Glomerular visceral epithelial cell (primary cell): ENCODE results near the gene KAZN.

Experiments used
- DNase-seq: peaks from one replicate; pipeline ENCODE4 v3.0.0-alpha.2; 2016; ENCODE audit errors: extremely low spot score

Gene KAZN

GRCh38 chr1:14794136-14794768, 195.8 kb downstream of the KAZN start:
- no peak for DNase-seq

GRCh38 chr1:14794906-14795305, 196.4 kb downstream of the KAZN start:
- no peak for DNase-seq

- DNase-seq, result no peak
Measured at GRCh38 chr1:14795589-14795988, 197.1 kb downstream of the KAZN start.

- DNase-seq, result no peak
Measured at GRCh38 chr1:14800014-14800413, 201.5 kb downstream of the KAZN start.

- DNase-seq, result no peak
Measured at GRCh38 chr1:14800500-14801076, 202.1 kb downstream of the KAZN start.

GRCh38 chr1:14803002-14803789, 204.7 kb downstream of the KAZN start:
- no peak for DNase-seq

GRCh38 chr1:14804626-14805025, 206.1 kb downstream of the KAZN start:
- DNase-seq, result peak; percentile 6

- no peak for DNase-seq
Measured at GRCh38 chr1:14806772-14807171, 208.3 kb downstream of the KAZN start.

- DNase-seq, result no peak
Measured at GRCh38 chr1:14808768-14809167, 210.3 kb downstream of the KAZN start.

- no peak for DNase-seq
Measured at GRCh38 chr1:14809191-14809981, 210.9 kb downstream of the KAZN start.

GRCh38 chr1:14810595-14811361, 212.3 kb downstream of the KAZN start:
- no peak for DNase-seq

- no peak for DNase-seq
Measured at GRCh38 chr1:14811573-14811972, 213.1 kb downstream of the KAZN start.

GRCh38 chr1:14812189-14812588, 213.7 kb downstream of the KAZN start:
- no peak for DNase-seq

- DNase-seq, result peak; percentile 14
Measured at GRCh38 chr1:14815175-14815877, 216.8 kb downstream of the KAZN start.

GRCh38 chr1:14817223-14818170, 219.0 kb downstream of the KAZN start:
- no peak for DNase-seq

- DNase-seq, result no peak
Measured at GRCh38 chr1:14820295-14821085, 222.0 kb downstream of the KAZN start.

- DNase-seq, result no peak
Measured at GRCh38 chr1:14822493-14822892, 224.0 kb downstream of the KAZN start.

- DNase-seq, result no peak
Measured at GRCh38 chr1:14822996-14823395, 224.5 kb downstream of the KAZN start.
